Stimulated activated CD4-positive, alpha-beta T cell treated with anti-CD3 and anti-CD28 coated beads, Interleukin-1b, Interleukin-23, amount 100 ng/mL, for 48 hours (primary cell): ENCODE results near the gene ZNF337.
"Not testable (repeated sequence)": the region's sequence is repeated elsewhere in the genome, so short reads cannot be mapped to it uniquely, and the experiment has no call there.

ENCODE experiments used
- DNase-seq: peaks from one replicate; pipeline ENCODE4 v3.0.0-alpha.2; 2020

The ZNF337 gene

DNA sequence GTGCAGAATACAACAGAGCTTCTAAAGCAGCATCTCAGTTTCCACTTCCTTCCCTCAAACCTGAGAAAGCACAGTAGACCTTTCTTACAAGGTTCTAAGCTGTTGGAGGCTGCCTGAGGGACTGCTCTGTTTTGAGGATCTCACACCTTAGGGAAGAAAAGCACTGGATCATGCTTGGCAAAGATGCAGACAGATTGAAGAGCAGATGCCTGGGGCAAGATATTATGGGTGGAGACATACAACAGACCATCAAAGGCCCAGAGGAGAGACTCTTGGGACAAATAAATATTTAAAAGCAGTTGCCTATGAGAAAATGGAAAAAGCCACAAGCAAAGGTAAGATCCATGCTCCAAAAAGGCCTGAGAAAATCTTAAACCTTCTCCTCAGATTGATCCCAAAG, 6.2 kb downstream of the ZNF337 start:
- DNase-seq, result no peak

DNA sequence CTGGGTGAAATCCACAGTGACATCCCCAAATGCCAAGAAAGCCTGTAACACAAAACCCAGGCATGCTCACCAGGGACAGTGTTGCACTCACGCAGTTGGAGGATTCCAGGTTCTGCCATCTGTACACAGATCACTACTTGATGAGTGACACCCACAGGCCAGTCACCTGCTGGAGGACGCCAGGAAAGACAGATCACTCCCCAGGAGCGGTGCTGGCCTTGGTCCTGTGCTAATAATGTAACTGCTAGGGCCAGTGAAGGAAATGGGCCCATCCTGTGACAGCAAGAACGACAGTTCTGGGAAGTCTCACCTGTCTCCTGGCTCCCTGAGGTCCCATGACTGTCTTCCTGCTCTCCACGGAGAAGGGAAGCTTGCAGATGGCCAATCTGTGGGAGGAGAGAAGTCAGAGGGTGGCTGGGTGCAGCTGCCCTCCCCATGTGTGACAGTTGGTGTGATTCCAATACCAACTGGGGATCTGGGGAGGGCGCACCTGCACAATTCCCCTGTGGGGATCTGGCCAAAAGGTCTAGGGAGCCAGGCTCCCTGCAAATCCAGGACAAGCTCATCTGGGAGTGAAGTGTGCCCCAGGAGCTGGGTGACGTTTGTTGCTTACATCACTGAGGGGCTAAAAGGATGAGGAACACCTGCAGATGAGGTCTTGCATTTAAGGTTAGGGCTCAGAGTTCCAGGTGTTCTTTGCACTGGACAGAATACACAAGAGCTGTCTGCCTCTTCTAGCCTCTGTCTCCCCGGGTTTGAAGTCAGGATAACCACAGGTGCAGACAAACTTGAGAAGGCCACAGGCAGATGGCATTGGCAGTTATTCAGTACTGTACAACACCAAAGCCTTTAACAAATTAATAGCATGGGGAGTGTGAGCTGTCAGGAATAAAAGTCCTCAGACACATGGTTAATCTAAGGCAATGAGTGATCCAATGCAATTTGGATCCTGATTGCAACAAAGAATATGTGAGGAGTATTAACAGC, 10.3 kb downstream of the ZNF337 start:
- DNase-seq, result no peak

DNA sequence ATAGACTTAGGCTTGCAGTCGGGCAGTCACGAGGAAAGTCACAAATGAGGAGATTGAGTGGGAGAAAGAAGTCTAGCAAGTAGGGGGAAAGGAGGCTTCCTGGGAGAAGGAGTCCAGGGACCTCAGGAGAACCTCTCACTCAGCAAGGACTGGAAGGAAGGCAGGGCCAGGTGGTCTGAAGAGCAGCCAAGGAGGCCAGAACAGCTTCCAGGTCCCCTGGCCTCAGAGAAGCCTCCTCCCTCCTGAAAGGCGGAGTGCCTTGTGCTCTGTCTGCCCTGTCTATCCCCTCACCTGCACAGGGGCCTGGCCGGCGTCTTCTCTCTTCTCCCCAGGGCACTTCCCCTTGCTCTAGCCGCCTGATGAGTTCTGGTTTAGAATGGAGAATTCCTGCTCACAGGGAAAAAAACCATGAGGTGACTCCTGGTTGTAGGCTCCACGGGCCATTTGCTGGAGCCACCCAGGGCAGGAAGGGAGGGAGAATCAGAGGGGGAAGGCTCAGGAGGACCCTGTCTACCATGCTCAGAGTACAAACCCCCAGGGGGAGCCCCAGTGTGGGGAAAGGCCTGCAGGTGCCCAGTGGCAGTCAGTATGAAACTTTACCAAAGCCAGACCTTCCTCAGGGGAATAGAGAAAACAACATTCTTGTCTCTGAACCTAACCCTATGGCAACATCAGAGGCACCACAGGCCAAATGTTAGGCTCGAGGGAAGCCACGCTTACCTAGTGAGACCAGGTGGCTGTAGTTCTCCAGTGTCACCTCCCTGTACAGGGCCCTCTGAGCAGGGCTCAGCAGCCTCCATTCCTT, 11.2 kb downstream of the ZNF337 start:
- DNase-seq, result no peak

DNA sequence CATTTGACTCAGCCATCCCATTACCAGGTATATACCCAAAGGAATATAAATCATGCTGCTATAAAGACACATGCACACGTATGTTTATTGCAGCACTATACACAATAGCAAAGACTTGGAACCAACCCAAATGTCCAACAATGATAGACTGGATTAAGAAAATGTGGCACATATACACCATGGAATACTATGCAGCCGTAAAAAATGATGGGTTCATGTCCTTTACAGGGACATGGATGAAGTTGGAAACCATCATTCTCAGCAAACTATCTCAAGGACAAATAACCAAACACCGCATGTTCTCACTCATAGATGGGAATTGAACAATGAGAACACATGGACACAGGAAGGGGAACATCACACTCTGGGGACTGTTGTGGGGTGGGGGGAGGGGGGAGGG, 12.8 kb downstream of the ZNF337 start:
- DNase-seq, result not testable (repeated sequence)

DNA sequence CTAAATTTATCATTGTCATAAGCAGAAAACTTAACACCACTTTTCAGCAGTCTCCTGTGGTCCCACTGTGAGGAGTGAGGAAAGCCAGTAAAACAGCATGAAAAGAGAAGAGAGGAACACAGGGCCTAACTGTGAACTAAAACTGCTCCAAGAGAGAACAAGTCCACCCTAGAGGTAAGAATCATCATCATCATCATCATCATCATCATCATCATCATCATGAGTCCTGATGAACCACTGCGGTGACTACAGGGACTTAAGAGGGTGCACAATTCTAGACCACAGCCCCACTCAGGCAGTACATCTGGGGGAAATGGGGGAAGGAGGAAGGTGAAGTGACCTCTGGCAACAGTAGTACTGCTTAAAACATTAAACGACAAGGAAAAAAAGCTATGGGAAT, 13.6 kb downstream of the ZNF337 start:
- no peak for DNase-seq

DNA sequence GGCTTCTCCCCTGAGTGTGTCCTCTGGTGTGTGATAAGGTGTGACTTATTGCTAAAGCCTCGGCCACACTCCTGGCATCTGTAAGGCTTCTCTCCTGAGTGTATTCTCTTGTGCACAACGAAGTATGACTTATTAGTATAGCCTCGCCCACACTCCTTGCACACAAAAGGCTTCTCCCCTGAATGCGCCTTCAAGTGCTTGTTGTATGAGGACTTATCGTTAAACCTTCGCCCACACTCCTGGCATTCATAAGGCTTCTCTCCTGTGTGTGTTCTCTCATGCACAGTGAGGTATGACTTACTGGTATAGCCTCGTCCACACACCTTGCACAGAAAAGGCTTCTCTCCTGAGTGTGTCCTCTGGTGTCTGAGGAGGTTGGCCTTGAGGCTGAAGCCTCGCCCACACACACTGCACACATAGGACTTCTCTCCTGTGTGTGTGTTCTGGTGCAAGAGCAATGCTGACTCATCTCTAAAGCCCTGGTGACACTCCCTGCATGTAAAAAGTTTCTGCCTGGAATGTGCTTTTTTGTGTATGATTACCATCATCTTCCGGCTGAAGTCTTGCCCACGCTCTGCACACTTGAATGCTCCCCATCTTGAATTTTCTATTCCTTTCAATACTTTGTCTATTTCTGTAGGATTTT, 20.4 kb downstream of the ZNF337 start:
- DNase-seq, result no peak

DNA sequence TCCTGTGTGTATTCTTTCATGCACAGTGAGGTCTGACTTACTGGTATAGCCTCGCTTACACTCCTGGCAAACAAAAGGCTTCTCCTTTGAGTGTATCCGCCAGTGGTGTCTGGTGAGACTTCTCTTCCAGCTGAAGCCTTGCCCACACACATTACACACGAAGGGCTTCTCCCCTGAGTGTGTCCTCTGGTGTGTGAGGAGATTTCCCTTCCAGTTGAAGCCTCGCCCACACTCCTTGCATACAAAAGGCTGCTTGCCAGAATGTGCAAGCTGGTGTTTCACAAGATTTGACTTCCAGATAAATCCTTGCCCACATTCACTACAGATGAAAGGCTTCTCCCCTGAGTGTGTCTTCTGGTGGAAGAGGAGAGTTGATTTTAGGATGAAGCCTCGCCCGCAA, 21.5 kb downstream of the ZNF337 start:
- DNase-seq, result no peak

DNA sequence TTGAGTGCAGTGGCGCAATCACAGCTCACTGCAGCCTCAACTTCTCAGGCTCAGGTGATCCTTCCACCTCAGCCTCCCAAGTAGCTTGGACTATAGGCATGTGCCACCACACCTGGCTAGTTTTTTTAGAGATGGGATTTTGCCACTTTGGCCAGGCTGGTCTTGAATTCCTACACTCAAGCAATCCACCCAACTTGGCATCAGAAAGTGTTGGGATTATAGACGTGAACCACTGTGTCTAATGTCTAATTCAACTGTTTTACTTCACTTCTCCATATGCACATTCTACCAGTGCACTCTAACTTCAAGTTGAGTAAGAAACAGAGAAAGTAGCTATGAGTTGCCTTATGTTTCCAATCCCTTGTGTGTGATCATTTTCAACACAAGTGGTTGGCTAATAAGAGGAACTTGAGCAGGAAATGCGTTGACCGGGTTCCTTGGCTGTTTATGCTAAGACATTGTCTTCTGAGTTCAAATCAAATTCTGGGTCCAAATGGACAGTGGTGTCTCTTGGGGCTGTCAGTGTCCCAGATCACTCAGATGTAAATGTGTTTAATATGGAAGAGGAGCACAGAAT, 23.9 kb downstream of the ZNF337 start:
- DNase-seq, result no peak

DNA sequence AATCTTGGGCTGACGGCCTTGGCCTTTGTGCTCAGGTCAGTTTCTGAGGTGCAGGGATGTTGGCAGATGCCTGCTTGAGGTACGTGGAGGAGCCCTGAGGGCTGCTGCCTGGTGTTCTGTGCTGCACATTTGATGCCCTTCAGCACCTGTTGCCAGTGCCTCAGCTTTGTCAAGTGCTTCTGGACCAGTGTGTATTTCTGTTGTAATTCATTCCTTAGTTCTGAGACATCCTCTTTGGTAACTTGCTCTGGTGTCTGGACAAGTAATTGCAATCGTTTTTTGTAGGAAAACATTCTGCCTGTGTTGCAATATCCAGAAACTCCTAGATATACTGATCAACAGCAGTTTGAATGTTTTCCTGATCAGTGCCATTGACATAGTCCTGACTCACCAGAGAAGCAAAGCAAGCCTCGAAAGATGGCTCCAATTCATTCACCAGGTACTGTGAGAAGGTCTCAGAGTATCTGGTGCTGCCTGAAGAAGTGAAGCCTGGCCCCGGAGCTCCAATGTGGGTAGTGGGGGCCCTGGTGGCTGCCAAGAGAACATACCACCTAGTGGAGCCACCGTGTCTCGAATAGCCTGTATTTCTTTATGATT, 26.7 kb downstream of the ZNF337 start:
- no peak for DNase-seq

DNA sequence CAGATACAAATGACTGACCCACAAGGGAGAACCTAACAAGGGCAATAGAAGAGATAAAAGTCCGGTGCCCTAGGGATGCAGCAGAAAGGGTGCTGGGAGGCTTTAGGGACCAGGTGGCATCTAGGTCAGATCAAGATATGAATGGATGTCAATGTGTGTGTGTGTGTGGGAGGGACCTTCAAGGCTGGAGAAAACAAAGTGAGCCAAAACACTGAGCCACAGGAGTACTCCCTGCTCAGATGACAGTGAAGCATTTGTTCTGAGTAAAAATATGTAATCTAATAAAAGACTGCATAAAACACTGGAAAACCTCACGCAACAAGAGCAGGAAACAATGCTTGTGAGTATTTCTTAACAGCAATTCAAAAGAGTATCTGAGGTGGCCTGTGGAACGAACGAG, 28.2 kb downstream of the ZNF337 start:
- no peak for DNase-seq

DNA sequence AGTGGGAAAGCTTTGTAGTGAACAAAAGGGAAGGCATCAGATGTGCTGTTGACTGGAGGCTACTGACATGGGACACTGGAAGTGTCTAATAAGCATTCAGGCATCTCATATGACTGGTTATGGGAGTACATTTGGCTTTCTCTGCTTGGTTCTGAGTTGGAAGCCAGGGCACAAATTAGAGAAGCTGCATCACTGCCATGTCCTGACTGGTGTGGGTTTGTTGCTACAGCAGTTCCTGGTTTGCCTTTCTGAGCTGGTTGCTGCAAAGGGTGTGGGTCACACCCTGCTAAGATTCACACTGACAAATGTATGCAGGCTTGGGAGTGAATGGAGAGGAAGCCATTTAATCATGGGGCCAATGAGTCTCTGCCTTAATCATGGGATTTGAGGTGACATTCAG, 36.7 kb downstream of the ZNF337 start:
- DNase-seq, result no peak

DNA sequence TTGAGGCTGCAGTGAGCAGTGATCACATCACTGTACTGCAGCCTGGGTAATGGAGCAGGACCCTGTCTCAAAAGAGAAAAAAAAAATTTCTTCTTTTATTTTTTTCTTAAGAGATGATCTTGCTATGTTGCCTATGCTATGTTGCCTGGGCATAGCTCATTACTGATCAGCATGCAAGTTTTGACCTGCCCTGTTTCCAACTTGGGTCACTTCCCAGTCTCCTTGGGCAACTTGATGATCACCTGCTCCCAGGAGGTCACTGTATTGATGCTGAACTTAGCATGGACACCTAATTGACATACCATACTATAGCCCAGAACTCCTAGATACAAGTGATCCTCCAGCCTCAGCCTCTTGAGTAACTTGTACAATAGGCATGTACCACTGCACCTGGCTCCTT, 42.2 kb downstream of the ZNF337 start:
- no peak for DNase-seq

DNA sequence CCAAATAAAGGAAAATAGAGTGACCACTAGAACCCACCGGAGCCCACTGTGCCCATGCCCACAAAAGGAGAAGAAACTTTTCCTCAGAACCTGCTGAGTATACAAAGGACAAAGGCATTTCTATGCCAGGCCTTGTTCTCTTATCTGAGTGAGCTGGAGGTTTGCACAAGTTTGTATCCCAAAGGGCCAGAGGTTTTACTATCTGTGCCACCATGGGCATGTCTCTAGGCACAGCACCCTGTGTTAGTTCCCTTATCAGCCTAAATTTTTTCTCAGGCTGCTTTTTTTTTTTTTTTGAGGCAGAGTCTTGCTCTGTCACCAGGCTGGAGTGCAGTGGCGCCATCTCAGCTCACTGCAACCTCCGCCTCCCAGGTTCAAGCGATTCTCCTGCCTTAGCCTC, 43.8 kb downstream of the ZNF337 start:
- DNase-seq, result not testable (repeated sequence)

DNA sequence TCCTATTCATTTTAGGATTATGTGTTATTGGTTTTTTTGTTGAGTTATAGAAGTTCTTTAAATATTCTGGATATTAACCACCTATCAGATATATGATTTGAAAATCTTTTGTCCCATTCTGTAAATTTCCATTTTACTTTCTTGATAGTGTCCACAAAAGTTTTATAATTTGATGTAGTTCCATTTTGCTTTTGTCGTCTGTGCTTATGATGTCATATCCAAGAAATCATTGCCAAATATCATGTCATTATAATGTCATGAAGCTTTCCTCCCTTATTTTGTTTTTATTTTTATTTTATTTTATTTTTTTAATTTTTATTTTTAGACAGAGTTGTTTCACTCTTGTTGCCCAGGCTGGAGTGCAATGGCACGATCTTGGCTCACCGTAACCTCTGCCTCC, 51.8 kb downstream of the ZNF337 start:
- no peak for DNase-seq

DNA sequence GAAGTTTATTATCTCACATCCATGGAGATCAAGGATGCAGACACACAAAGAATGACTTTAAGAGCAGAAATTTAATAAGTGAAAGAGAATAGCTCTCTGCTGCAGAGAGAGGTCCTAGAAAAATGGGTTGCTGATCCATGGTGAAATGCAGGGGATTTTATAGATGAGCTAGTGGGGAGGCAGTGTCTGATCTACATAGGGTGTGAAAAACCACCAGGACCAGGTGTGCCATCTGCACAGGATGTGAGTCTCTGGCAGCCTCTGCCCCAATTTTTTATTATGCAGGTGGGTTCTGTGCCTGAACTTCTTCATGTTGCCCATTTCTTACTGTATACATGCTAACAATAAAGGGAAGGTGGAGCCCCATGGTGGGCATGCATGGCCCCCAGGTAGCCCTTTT, 52.9 kb downstream of the ZNF337 start:
- DNase-seq, result no peak

DNA sequence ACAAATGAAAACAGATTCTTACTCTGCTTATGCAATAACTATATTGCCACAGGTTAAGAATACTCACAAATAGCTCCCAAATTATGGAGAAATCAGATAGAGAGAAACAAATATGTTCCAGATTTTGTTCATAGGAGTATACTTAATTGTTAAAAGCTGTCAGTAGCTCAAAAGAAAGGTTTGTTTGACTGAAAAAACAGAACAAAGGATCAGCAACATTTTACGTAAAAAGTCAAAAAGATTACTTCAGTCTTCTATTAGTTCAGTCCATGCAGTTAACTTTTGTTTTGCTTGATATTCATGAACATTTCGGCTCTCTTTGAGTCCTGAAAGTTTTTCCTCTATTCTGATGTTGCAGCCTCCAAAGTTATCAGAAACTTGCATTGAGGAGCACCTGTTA, 59.4 kb downstream of the ZNF337 start:
- DNase-seq, result no peak

DNA sequence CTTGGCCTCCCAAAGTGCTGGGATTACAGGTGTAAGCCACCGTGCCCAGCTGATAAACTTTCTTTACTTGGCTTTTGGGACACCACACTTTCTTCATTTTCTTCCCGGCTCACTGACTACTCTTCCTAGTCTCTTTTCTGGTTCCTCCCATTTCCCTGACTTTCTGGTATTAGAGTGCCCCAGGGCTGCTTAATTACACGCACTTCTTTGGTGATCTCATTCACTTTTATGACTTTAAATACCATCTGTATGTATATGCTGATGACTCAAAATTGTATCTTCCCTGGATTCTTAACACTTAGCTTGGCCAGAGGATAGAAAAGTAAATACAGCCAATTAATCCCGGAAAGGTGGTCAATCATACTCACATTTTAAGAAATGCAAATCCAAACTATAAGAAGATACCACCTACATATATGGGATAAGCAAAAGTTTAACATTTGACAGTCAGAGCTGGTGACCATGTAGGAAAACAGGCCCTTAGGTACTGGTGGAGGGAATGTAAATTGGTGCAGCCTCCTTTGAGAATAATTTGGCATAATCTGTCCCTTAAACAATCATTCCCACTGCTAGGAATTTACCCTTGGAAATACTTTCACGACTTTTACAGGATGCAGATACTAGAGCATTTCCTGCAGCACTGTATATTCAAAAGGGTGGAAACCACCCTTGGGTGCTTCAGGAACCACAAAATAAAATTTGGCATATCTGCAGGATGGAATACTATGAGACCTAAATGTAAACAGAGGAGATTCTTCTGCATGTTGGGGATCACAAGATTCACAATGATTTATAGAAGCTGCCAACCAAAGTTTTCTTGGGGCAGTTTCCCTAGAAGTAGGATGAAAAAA, 63.5 kb downstream of the ZNF337 start:
- DNase-seq, result no peak

DNA sequence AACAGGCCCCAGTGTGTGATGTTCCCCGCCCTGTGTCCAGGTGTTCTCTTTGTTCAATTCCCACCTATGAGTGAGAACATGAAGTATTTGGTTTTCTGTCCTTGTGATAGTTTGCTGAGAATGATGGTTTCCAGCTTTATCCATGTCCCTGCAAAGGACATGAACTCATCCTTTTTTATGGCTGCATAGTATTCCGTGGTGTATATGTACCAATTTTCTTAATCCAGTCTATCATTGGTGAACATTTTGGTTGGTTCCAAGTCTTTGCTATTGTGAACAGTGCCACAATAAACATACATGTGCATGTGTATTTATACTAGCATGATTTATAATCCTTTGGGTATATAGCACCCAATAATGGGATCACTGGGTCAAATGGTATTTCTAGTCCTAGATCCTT, 66.0 kb downstream of the ZNF337 start:
- not testable (repeated sequence) for DNase-seq

DNA sequence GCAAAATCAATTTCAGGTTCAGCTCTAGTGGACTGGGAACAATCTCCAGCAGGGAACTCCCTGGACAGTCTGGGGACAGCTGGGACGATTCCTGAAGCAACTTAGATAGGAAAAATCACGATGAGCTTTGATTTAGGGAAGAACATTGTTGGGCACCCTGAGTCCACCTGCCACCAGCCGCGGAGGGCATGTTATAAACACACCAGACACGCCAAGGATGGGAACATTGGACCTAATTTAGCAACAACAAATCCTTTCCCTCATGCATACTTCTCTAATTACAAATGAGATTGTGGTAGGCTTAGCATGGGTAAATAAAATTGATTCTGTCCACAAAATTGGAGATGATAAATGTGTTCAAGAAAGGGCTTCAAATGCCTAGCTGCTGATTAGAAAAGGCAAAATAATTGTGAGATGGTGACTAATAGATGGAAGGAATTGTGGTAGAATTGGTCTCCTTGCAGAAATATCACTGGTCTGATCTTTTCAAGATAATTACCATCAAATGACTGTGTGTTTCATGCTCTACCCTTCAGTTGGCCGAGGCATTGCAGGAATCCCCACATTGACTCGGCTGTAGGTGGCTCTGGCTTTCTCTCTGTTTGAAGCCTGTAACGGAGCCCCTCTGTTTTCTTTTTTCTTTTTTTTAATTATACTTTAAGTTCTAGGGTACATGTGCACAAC, 66.7 kb downstream of the ZNF337 start:
- no peak for DNase-seq

DNA sequence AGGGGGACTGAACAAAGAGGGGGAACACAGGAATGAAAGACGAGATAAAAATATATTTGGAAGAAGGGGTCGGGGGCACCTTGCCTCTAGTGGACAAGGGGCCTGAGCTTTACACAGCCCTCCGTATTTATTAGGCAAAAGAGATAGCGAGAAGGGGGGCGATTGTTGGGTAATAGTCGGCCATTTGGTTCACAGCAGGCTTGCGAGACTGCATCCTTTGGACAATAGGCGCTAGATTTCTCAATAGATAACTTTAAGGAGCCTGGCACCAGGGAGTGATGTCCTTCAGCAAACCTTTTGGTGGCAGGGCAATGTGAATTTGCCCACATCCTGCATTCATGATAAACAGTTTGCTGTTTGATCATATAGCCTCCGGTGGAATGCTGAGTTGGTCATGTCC, 69.9 kb downstream of the ZNF337 start:
- DNase-seq, result no peak

DNA sequence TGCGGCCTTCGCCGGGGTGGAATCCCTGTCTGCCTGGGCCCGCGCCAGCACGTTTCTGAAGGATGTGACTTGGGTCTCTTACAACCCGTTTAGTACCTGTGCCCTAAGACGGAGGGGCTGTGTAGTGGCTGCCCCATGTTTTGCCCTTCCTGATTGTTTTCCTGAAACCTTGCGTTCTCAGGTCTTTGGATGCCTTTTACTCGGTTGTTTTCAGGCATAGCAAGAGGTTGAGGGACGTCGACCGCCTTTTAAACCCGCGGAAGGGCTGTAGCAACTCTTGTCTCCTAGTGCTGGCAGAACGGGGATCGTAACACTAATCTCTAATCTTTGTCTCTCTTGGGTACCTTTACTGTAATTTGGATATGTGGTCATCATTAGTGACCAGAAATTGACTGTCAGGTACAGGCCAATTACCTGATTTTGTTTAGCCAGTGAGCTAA, 72.1 kb downstream of the ZNF337 start:
- DNase-seq, result no peak
